Testis (tissue), 3 donors: ENCODE results near the gene AMBRA1. TPM values are rescaled to one million over a fixed set of nuclear protein-coding genes. Genes with fewer than 3 reads are reported as not detected.

ENCODE experiments used
- DNase-seq: peaks from one replicate; pipeline ENCODE4 v3.0.0-alpha.2; 2019
- H3K27ac ChIP-seq, 2 donors: fragments of 200-600 bp; sonication (generic); one replicate each; pipeline ENCODE4 v1.5.1; 2019
- H3K27me3 ChIP-seq: fragments of 200-600 bp; sonication (generic); one replicate; pipeline ENCODE4 v1.5.1; 2019
- H3K36me3 ChIP-seq: fragments of 200-600 bp; sonication (generic); one replicate; pipeline ENCODE4 v1.5.1; 2017; ENCODE audit warnings: low read depth; ENCODE audit errors: missing control alignments
- H3K4me1 ChIP-seq: fragments of 200-600 bp; sonication (generic); one replicate; pipeline ENCODE4 v1.5.1; 2019
- H3K4me3 ChIP-seq, 2 donors: fragments of 200-600 bp; sonication (generic); one replicate each; pipeline ENCODE4 v1.5.1; 2017 to 2019
- H3K9me3 ChIP-seq: fragments of 200-600 bp; sonication (generic); one replicate; pipeline ENCODE4 v1.5.1; 2017
- CTCF ChIP-seq, 3 experiments: fragments of 450-650 bp in 2 of 3; fragments of 200-600 bp in 1 of 3; sonication (generic) in 1 of 3; IDR thresholded peaks; one replicate each; pipeline ENCODE4 v1.5.1; 2016 to 2019; ENCODE audit warnings: antibody characterized with exemption in 3 of 3, mild to moderate bottlenecking in 2 of 3, moderate library complexity in 1 of 3
- POLR2A ChIP-seq: fragments of 450-650 bp; IDR thresholded peaks from one replicate; pipeline ENCODE4 v1.6.1; 2017; ENCODE audit warnings: antibody characterized with exemption, mild to moderate bottlenecking, moderate library complexity
- WGBS, 2 donors: methylation state at CpG; one replicate each; pipeline ENCODE4 v1.1.5; 2018; 5-methylcytosine and 5-hydroxymethylcytosine counted together
- intact Hi-C: fragments of 100-400 bp; cut with DNase I; formaldehyde crosslinking; loops from one replicate; pipeline ENCODE4 v1.15.1; 2023; ENCODE audit warnings: low total_unique reads
- polyA plus RNA-seq: library from polyadenylated mRNA; stranded (reverse); fragments of 350-450 nt; fragmentation: Illumina TruSeq; extraction: RNeasy Lipid Tissue Mini Kit (QIAGEN cat#74804); gene quantifications from one replicate; pipeline ENCODE4 v1.2.3, GENCODE V29; 2014; ENCODE audit warnings: low read depth, low replicate concordance; ENCODE audit not compliant: insufficient read depth
- total RNA-seq, 2 donors: library from RNA; depleted of rRNA; stranded (reverse); fragments of >200 nt; gene quantifications; one replicate each; pipeline ENCODE4 v1.2.3, GENCODE V29; 2016

Gene AMBRA1
- total and polyA plus RNA-seq, 3 donors from 2014 or later: 28.0 to 68.3 (median 55.6) TPM

- no peak for DNase-seq
- Histone ChIP-seq H3K27ac (no peak overlapping the region), H3K4me3 (no peak overlapping the region), H3K27me3 (no peaks in the 10 kb centered on the region), H3K36me3 (no peaks in the 10 kb centered on the region), H3K9me3 (no peaks in the 10 kb centered on the region), H3K4me1 (peaks cover 24% of the 10 kb centered on the region)
- WGBS, 2 donors: 69 to 88% methylated on average over 6 to 9 of the region's 9 CpGs
- no peak for TF ChIP-seq CTCF (IDR thresholded peaks at IDR 0.05)
- TF ChIP-seq POLR2A: no peak
- intact Hi-C loops: no loop called here
Measured at GRCh38 chr11:46363031-46363407, 230.8 kb downstream of the AMBRA1 start.

GRCh38 chr11:46362156-46363030, 231.4 kb downstream of the AMBRA1 start:
- no peak for DNase-seq
- TF ChIP-seq CTCF (IDR thresholded peaks at IDR 0.05): no peak
- no peak for TF ChIP-seq POLR2A
- WGBS, 2 donors: 82 to 93% methylated on average over 11 to 19 of the region's 20 CpGs
- Histone ChIP-seq H3K27ac (peak overlapping the region in 1 of 2 donors; percentile 33), H3K27me3 (no peaks in the 10 kb centered on the region), H3K9me3 (no peaks in the 10 kb centered on the region), H3K4me1 (peaks cover 19% of the 10 kb centered on the region), H3K4me3 (no peak overlapping the region), H3K36me3 (no peaks in the 10 kb centered on the region)
- intact Hi-C loops: no loop called here

- TF ChIP-seq POLR2A (no peak), CTCF (IDR thresholded peaks at IDR 0.05) (no peak)
Measured at GRCh38 chr11:46361283-46362155, 232.3 kb downstream of the AMBRA1 start.

GRCh38 chr11:46360878-46361277, 232.9 kb downstream of the AMBRA1 start:
- Histone ChIP-seq H3K9me3 (no peaks in the 10 kb centered on the region), H3K36me3 (no peaks in the 10 kb centered on the region), H3K27ac (peak overlapping the region; percentile 12 to 14), H3K4me3 (no peak overlapping the region), H3K27me3 (no peaks in the 10 kb centered on the region), H3K4me1 (peaks cover 14% of the 10 kb centered on the region)
- DNase-seq: no peak
- intact Hi-C loops: no loop called here
- no peak for TF ChIP-seq POLR2A
- TF ChIP-seq CTCF (IDR thresholded peaks at IDR 0.05): no peak
- WGBS, 2 donors: 69 to 72% methylated on average over 6 to 7 of the region's 7 CpGs

More at GRCh38 chr11:46361283-46362155, 232.3 kb downstream of the AMBRA1 start:
- Histone ChIP-seq H3K4me3 (no peak overlapping the region), H3K27me3 (no peaks in the 10 kb centered on the region), H3K9me3 (no peaks in the 10 kb centered on the region), H3K4me1 (peaks cover 14% of the 10 kb centered on the region), H3K36me3 (no peaks in the 10 kb centered on the region), H3K27ac (peak overlapping the region; percentile 12 to 14)
- WGBS, 2 donors: 28 to 30% methylated on average over 18 to 26 of the region's 26 CpGs
- intact Hi-C loops: no loop called here
- DNase-seq: peak; percentile 67
